Breast epithelium (tissue), 4 donors: ENCODE data around the gene SCUBE3. TPM values are rescaled to one million over a fixed set of nuclear protein-coding genes. Genes with fewer than 3 reads are reported as not detected.

Source experiments
- DNase-seq, 2 donors: peaks; one replicate each; pipeline ENCODE4 v3.0.0-alpha.2; 2019; ENCODE audit warnings: low spot score in 2 of 2
- H3K27ac ChIP-seq, 2 donors: fragments of 200-600 bp; sonication (generic) in 1 of 2; one replicate each; pipeline ENCODE4 v1.5.1; 2016 to 2019; ENCODE audit warnings: mild to moderate bottlenecking in 1 of 2
- H3K27me3 ChIP-seq, 2 donors: fragments of 200-600 bp; sonication (generic) in 1 of 2; one replicate each; pipeline versions ENCODE4 v1.5.1 to v1.6.0; 2017 to 2019; ENCODE audit warnings: control low read depth in 1 of 2, mild to moderate bottlenecking in 1 of 2
- H3K36me3 ChIP-seq: fragments of 200-600 bp; one replicate; pipeline ENCODE4 v1.5.1; 2019
- H3K4me1 ChIP-seq, 2 donors: fragments of 200-600 bp; sonication (generic); one replicate each; pipeline ENCODE4 v1.5.1; 2016 to 2019; ENCODE audit warnings: control low read depth in 1 of 2
- H3K4me3 ChIP-seq, 3 donors: fragments of 200-600 bp; sonication (generic); 1 replicate in 2 of 3; 2 replicates in 1 of 3; pipeline ENCODE4 v1.5.1; 2016 to 2019; ENCODE audit warnings: mild to moderate bottlenecking in 3 of 3, moderate library complexity in 2 of 3
- H3K9me3 ChIP-seq, 2 donors: fragments of 200-600 bp; sonication (generic) in 1 of 2; one replicate each; pipeline ENCODE4 v1.5.1; 2016 to 2019; ENCODE audit warnings: control low read depth in 1 of 2
- CTCF ChIP-seq, 3 donors: fragments of 450-650 bp; IDR thresholded peaks; one replicate each; pipeline ENCODE4 v1.5.1; 2016 to 2017; ENCODE audit warnings: antibody characterized with exemption in 3 of 3, mild to moderate bottlenecking in 3 of 3, moderate library complexity in 3 of 3
- POLR2A ChIP-seq: fragments of 450-650 bp; IDR thresholded peaks from one replicate; pipeline ENCODE4 v1.6.1; 2016; ENCODE audit warnings: antibody characterized with exemption, mild to moderate bottlenecking, moderate library complexity
- POLR2AphosphoS5 ChIP-seq, 3 donors: sonication (generic); formaldehyde crosslinking; IDR thresholded peaks; one replicate each; pipeline ENCODE4 v1.6.1; 2017; ENCODE audit warnings: antibody characterized with exemption in 3 of 3
- intact Hi-C: fragments of 100-400 bp; cut with DNase I; formaldehyde crosslinking; loops from one replicate; pipeline ENCODE4 v1.15.1; 2023; ENCODE audit warnings: low total_unique reads
- total RNA-seq, 3 donors: library from RNA; depleted of rRNA; stranded (reverse); fragments of >200 nt; gene quantifications; one replicate each; pipeline ENCODE4 v1.1.0, GENCODE V29; 2016

SCUBE3 gene
- total RNA-seq, 3 donors from 2014 or later = under 0.01 to 0.33 (median under 0.01) TPM

- Histone ChIP-seq H3K4me3 (no peak overlapping the region), H3K4me1 (peaks cover 4 to 6% of the 10 kb centered on the region in 2 donors), H3K36me3 (peaks cover 9% of the 10 kb centered on the region), H3K27ac (no peak overlapping the region), H3K9me3 (no peaks in the 10 kb centered on the region), H3K27me3 (no peaks in the 10 kb centered on the region)
- intact Hi-C loops = loop anchor here (5.0 kb wide), 1 partner anchor 522 kb away; no protein-coding TSS in a partner anchor
- no peak for DNase-seq
- TF ChIP-seq CTCF (IDR thresholded peaks at IDR 0.05) (no peak), POLR2AphosphoS5 (IDR thresholded peaks at IDR 0.05) (no peak), POLR2A (no peak)
These were observed 82.0 kb downstream of the SCUBE3 start for GRCh38 chr6:35295521-35296315.

GRCh38 chr6:35296931-35297600 is 83.3 kb downstream of the SCUBE3 start:
- no peak for TF ChIP-seq CTCF (IDR thresholded peaks at IDR 0.05)
- no peak for TF ChIP-seq POLR2AphosphoS5 (IDR thresholded peaks at IDR 0.05)
- no peak for TF ChIP-seq POLR2A
- no peaks in the 10 kb centered on the region for H3K27me3 ChIP-seq
- peaks cover 4 to 6% of the 10 kb centered on the region in 2 donors for H3K4me1 ChIP-seq
- intact Hi-C loops = loop anchor here (5.0 kb wide), 1 partner anchor 520 kb away; no protein-coding TSS in a partner anchor
- peak overlapping the region; percentile 80 to 89 for H3K27ac ChIP-seq
- H3K36me3 ChIP-seq = peaks cover 9% of the 10 kb centered on the region
- no peak for DNase-seq
- H3K9me3 ChIP-seq = no peaks in the 10 kb centered on the region
- peak overlapping the region in 2 of 3 donors; percentile 34 to 78 for H3K4me3 ChIP-seq

GRCh38 chr6:35297601-35298481 is 84.1 kb downstream of the SCUBE3 start, which contains the start of gene DEF6:
Gene DEF6 (plus strand): TSS chr6:35297818. CDS start chr6:35297857, 39 bp downstream.
- TF ChIP-seq POLR2AphosphoS5 (IDR thresholded peaks at IDR 0.05) (peak in 2 of 3 donors; percentile 46 to 78), POLR2A (no peak), CTCF (IDR thresholded peaks at IDR 0.05) (peak; percentile 10 to 86 (median 73))
- intact Hi-C loops = loop anchor here (5.0 kb wide), 1 partner anchor 519 kb away; no protein-coding TSS in a partner anchor
- peak; percentile 84 to 88 for DNase-seq
- H3K4me1 ChIP-seq = peaks cover 4 to 6% of the 10 kb centered on the region in 2 donors
- H3K27ac ChIP-seq = peak within 1 kb of the TSS; percentile 80 to 89
- H3K27me3 ChIP-seq = no peaks in the 10 kb centered on the region
- H3K4me3 ChIP-seq = peak within 1 kb of the TSS; percentile 34 to 78 (median 57)
- H3K36me3 ChIP-seq = peaks cover 6% of the 10 kb centered on the region
- H3K9me3 ChIP-seq = no peaks in the 10 kb centered on the region

- Histone ChIP-seq H3K27ac (peak overlapping the region; percentile 80 to 89), H3K4me3 (peak overlapping the region in 2 of 3 donors; percentile 57 to 78), H3K36me3 (no peaks in the 10 kb centered on the region), H3K27me3 (no peaks in the 10 kb centered on the region), H3K4me1 (peaks cover 4 to 6% of the 10 kb centered on the region in 2 donors), H3K9me3 (no peaks in the 10 kb centered on the region)
- intact Hi-C loops = loop anchor here (5.0 kb wide), 1 partner anchor 519 kb away; no protein-coding TSS in a partner anchor
- no peak for DNase-seq
- TF ChIP-seq POLR2AphosphoS5 (IDR thresholded peaks at IDR 0.05) (no peak), POLR2A (no peak), CTCF (IDR thresholded peaks at IDR 0.05) (no peak)
These were observed 84.9 kb downstream of the SCUBE3 start for GRCh38 chr6:35298625-35299140.
